G401.6 (cell line): ENCODE results near the gene SRSF9.
"Not testable (repeated sequence)": the region's sequence is repeated elsewhere in the genome, so short reads cannot be mapped to it uniquely, and the experiment has no call there.

Experiments used
- FAIRE-seq: peaks from 2 replicates; lab custom pipeline; 2012; peaks lifted over from hg19 to GRCh38; lab: Jason Lieb, UNC

The SRSF9 gene

DNA sequence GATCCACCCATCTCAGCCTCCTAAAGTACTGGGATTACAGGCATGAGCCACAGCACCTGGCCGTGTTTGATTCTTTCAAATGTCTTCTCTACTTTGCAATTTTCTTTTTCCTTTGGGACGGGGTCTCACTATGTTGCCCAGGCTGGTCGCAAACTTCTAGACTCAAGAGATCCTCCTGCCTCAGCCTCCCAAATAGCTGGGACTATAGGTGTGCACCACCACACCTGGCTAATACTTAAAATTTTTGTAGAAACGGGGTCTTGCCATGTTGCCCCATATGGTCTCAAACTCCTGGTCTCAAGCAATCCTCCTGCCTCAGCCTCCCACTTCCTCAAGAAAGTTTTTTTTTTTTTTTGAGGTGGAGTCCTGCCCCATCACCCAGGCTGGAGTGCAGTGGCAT is 21.6 kb downstream of the SRSF9 start:
- FAIRE-seq = no peak

DNA sequence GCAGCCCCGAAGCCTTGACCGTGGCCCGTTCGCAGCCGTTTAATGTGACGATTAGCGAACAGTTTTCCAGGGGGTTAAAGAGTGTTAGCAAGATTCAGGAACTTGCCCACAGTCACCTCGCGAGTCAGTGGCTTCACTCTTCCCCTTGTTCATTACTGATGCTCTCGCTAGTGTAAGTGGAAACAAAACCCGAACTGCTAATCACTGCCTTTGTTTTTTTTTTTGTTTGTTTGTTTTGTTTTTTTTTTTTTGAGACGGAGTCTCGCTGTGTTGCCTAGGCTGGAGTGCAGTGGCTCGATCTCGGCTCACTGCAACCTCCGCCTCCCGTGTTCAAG is 22.7 kb downstream of the SRSF9 start:
- not testable (repeated sequence) for FAIRE-seq

DNA sequence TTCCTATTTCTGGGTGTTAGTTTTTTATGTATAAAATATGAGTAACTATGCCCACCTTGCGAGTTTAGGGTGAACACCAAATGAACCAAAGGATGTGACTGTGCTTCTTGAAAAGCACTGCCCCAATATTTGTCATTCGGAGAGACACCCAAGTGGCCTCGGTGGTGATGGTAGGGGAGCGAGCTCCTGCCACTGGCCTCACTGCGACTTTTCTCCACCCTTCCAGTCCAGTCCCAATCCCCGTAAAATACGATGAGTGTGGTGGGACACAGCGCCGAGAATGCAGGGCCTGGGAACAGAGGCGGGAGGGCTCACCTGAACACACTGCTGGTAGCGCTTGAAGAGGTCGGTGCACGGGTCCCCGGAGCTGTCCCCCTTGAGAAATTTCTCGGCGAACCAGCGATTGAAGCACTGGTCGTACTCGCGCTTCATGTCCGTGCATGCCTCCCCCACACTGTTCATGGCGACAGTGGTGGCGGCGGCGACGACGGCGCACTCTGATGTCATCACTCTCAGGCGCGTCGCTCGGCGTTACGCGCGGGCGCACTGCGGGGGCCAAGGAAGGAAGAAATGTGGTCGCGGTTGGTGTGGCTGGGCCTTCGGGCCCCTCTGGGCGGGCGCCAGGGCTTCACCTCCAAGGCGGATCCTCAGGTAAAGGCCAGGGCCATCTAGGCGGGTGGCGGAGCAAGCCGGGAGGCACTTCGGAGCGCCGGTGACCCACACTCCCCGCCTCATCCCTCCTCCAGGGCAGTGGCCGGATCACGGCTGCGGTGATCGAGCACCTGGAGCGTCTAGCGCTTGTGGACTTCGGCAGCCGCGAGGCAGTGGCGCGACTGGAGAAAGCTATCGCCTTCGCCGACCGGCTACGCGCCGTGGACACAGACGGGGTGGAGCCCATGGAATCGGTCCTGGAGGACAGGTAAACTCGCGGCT is 23.4 kb downstream of the SRSF9 start, which contains the start of the genes GATC and TRIAP1:
TSS of gene GATC (plus strand) at position 534 of the 933 bp plus-strand sequence. CDS start at position 571, 37 bp downstream.
TSS of gene TRIAP1 (minus strand) at position 474 of the 933 bp plus-strand sequence. CDS start at position 462, 12 bp downstream.
- FAIRE-seq = no peak

DNA sequence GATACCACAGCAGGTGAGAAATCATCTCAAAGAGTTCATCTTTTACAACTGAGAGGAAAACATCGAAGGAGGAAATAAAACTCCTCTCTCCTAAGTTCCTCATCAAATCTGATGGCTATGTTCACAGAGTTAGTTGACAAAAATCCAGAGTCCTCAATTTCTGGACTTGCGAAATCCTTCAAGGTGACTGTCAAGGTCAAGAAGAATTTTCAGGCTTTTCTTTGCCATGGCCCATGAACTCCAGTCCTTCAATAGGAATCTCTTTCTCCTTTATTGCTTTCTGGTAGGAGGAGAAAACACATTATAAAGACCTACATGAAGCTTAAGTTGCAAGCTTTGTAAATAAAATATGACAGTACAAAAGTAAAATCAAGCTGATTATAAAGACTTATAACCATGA is 24.9 kb downstream of the SRSF9 start:
- FAIRE-seq = no peak

DNA sequence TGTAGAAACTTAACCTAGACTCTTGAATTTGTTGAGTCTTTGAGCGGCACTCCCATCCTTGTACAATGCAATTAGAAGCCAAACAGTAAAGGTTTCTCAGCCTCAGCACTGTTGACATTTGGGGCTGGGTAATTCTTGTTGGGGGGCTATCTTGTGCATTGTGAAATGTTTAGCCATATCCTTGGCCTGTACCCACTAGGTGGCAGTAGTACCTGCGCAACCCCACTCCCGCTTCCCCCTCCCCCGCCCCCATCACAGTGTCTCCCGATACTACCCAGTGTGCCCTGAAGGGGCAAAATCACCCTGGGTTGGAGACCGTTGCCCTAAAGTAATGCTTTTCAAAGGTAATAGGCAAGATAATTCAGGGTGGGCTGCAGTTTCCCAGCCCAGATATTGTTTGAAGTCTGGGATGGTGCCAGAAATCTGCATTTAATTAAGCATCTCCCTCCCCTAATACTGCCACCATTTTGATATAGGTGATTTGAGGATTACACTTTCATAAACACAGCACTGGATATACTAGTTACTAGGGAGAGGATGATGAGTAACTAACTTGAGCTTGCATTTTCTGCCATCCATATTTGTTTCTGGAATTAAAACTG is 29.8 kb downstream of the SRSF9 start:
- no peak for FAIRE-seq

DNA sequence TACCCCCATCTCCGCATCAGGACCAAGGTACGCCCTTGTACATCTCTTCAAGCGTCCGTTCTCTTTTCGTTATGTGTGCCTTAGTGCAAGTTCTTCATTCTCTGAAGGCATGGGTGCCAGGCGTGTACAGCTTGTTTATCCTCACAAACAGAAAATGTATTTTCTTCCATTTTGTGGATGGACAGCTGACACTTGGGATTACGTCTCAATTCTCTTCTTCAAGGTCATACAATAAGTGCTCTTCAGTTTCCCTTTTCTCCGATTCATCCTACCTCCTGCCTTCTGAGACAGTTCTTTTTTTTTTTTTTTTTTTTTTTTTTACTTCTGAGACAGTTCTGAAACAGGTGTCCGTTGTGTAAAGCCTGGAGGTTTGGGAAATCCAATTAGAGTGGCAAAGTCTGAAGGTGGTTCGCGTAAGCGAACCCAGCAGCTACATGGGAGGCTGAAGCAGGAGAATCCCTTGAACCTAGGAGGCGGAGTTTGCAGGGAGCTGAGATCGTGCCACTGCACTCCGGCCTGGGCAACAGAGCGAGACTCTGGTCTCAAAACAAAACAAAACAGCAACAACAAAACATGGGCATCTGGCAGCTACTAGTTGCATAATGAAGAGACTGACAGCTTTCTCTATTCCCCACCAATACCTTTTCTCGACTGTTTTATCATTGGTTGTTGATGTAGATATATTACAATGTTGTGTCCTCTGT is 30.9 kb downstream of the SRSF9 start:
- FAIRE-seq = no peak

DNA sequence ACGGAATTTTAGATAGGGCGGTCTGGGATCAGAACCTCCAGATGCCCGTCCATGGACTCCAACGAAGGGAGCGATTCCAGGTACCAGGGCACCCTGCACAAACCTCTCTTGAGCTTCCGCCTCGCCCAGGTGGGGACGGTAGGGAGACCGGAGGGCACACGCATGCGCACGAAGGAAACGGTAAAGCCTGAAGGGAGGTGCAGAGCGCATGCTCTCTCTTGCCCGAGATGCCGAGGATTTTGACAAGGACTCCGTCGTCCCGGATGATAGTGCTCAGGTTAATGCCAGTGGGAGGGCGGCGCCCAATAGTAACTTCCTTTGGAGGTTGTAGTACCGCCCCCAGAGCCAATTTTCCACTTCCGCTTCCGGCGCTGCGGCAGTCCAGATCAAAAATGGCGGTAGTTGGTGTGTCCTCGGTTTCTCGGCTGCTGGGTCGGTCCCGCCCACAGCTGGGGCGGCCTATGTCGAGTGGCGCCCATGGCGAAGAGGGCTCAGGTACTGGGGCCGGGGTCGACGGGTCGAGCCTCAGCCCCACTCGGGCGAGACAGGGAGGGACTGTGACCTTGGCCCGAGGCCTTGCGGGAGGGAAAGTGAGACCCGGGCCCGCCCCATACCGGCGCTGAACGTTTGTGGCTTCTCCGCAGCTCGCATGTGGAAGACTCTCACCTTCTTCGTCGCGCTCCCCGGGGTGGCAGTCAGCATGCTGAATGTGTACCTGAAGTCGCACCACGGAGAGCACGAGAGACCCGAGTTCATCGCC is 31.6 kb downstream of the SRSF9 start, which contains the start of gene COX6A1:
TSS of gene COX6A1 (plus strand) at position 379 of the 760 bp plus-strand sequence. CDS start at position 393, 14 bp downstream.
- FAIRE-seq = peak; percentile 96

DNA sequence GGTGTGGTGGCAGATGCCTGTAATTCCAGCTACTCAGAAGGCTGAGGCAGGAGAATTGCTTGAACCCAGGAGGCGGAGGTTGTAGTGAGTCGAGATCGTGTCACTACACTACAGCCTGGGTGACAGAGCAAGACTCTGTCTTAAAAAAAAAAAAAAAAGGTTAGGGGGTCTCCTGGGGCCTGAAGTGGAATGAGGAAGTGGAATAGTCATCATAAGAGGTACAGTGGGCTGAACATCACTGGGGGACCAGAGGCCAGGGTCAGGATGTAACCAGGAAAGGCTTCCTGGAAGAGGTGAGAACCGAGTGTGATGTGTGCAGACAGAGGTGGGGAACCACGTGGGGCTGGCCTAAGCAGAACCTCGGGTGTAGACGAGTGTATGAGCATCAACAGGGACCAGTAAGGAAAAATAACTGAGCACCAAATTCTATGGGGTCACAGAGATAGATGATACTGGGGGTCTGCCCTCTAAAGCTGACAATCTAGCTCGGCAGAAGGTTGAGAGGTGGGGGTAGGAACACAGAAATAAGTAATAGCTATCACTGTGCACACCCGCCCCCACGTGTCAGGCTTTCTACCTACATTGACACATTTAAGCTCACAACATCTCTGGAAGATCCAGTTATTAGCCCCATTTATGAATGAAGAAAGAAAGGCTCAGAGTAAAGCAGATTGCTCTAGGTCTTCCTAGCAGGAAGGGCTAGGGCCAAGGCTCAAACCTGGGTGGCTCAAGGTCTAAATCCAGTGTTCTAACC is 36.6 kb downstream of the SRSF9 start:
- no peak for FAIRE-seq

DNA sequence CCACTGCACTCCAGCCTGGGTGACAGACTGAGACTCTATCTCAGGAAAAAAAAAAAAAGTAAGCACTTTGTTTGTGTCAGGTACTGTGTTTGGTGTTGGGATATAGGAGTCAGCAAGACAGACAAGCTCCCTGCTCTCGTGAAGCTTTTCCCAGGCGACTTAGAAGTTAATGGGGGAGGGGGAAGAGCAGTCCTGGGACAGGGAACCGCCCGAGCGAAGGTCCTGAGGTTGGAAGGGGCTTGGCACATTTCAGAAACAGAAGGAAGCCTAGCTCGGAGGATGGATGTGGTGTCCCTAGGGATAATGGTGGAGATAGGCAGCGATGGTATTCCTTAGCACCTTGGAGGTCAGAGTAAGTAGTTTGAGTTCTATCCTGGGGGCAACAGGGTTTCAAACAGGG is 40.2 kb downstream of the SRSF9 start:
- FAIRE-seq = no peak

DNA sequence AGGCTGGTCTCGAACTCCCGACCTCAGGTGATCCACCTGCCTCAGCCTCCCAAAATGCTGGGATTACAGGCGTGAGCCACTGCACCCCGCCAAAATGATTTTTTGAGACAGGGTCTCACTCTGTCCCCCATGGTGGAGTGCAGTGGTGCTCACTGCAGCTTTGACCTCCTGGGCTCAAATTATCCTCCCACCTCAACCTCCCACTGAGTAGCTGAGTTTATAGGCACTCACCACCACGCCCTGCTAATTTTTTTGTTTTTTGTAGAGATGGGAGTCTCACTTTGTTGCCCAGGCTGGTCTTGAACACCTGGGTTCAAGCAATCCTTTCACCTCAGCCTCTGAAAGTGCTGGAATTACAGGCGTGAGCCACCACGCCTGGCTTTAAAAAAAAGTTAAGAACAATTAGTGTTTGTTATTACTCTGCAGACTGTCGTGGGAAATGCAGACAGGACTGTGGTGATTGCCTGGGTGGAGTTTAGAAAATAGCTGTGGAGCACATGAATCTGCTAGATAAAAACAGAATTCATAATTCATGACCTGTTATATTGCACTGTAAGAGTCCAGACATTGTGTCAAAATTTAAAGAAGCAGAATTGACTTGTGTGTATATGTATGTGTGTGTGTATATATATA is 40.8 kb downstream of the SRSF9 start:
- no peak for FAIRE-seq

DNA sequence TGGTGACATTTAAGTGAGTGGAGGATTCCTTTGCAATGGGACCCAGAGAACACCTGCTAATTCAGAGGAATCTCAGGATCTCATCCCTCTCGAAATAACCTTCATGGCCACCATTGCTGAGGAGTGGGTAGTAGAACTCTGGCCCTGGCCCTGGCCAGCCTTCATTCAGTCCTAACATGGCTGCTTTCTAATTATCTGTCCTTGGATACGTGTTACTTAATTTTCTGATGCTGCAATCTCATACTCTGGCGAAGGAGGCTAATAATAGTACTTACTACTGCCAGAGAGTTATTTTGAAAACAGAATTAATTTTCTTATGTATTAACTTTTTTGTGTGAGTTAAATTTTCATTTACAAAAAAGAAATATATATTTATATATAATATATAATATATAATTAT is 43.8 kb downstream of the SRSF9 start:
- no peak for FAIRE-seq

DNA sequence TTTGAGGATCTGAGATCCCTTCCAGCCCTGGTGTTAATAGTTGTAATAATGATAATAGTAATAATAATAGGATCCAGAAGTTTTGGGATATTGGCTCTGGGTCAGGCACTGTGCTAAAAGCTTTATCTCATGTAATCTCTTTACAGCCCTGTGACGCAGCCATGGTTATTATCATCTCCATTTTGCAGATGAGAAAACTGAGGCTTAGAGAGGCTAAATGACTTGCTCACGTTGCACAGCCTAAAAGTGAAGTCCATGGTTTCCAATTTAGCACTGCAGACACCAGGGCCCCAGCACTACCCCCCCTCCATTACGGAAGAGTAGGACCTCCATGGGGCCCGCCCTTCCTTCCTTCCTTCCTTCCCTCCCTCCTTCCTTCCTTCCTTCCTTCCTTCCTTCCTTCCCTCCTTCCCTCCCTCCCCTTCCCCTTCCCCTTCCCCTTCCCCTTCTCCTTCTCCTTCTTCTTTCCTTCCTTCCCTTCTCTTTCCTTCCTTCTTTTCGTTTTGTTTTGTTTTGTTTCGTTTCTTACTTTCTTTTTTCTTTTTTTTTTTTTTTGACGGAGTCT is 46.6 kb downstream of the SRSF9 start:
- FAIRE-seq = no peak

DNA sequence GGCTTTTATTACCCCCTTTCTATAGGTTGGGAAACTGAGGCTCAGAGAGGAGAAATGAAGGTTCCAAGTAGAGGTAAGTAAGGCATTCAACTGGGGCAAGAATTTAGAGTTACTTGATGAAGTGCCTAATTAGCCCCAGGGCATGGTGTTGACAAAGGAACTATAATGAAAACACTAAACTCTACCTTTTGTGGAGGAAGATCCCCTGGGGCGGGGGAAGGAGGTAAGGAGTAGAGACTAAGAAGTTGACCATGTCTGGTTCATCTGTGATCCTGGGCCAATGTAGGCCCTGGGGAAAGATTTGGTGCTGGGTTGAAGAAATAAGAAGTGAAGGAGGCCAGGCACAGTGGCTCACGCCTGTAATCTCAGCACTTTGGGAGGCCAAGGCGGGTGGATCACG is 47.8 kb downstream of the SRSF9 start:
- FAIRE-seq = no peak

DNA sequence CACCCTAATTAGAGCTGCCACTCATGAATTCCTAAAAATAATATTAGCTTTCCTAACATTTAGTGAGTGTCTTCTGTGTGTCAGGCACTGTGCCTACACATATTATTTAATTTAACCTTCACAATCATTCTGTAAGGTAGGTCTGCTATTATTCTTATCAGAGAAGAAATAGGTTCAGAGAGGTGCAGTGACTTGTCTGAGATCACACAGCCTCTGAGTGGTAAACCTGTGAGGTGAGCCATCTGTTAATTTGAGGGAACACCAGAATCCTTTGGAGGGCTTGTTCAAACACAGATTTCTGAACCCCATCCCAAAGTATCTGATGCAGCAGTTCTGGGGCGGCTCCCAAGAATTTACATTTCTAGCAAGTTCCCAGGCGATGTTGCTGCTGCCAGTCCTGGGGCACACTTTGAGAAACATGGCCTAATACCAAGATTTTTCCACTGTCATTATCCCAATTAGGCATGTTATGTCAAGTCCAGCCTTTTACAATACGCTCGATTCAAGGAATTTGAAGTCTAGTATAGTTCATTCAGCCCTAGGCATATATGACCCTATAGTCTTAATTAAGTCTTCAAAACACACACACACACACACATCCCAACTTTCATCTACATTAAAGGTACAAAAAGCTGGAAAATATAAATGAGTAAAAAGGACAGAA is 51.5 kb downstream of the SRSF9 start:
- no peak for FAIRE-seq

DNA sequence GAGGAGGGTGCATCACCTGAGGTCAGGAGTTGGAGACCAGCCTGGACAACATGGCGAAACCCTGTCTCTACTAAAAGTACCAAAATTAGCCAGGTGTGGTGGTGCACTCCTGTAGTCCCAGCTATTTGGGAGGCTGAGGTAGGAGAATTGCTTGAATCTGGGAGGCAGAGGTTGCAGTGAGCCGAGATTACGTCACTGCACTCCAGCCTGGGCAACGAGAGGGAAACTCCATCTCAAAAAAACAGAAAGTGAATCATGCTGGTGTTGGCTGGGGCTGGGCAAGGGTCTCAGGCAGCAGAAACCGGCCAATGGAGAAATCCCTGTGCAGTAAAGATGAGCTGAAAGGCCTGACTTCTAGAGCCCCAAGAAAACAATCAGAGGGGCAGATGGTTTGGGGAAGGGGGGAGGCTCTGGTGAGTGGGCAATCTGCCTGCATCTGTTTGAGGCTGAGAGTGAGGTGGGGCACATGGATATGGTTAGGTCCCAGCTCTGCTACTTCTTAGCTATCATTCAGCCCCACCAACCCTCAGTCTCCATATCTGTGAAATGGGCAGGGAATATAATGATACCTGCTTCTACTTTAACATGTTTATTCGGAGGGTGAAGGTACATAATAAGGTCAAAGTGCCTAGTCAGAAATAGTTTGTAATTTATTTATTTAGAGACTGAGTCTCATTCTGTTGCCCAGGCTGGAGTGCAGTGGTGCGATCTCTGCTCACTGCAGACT is 52.9 kb downstream of the SRSF9 start:
- no peak for FAIRE-seq

DNA sequence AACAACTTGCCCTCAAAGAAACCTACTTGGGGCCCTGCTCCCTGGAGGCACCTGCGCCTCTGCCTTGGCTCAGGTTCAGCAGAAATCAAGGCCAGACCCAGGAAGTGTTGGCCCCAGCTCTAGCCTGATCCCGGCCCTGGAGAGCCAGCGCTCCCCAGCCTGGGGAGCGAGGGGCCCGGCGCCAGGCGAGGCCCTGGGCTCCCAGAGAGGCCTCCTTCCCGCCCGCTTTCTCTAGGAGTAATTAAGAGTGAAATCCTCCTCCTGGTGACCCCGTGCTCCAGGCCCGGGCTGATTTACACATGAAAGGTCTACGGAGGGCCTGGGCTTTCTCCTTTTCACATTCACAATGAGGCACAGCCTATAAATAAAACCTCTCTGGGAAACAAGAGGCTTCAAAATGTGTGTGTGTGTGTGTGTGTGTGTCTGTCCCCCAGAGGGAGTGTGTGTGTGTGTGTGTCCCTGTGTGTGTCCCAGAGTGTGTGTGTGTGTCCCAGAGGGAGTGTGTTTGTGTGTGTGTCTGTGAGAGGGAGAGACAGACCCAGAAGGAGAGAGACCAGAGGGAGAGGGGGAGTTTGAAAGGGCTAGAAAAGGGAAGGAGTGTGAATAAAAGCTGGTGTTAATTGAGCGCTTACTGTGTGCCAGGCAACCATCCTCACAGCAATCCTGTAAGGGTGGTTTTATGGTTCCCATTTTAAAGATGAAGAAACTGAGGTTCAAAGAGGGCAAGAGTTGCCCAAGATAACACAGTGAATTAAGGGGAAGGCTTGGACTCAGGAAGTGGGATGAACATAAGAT is 55.5 kb downstream of the SRSF9 start:
- no peak for FAIRE-seq

DNA sequence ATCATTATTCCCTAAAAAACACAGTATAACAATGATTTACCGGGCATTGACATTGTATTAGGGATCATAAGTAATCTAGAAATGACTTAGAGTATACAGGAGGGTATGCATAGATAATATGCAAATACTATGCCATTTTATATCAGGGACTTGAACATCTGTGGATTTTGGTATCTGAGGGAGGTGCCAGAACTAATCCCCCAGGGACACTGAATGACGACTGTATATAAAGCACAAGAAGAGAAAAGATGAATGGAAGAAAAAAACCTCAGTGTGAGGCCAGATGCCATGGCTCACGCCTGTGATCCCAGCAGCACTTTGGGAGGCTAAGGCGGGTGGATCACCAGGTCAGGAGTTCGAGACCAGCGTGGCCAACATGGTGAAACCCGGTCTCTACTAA is 57.1 kb downstream of the SRSF9 start:
- no peak for FAIRE-seq
